Sigmoid colon (tissue), 4 donors: Measurements from ENCODE around the gene PLA2G6.
A peak's percentile ranks its signal among the peaks of the same experiment; 100 is the strongest.

Source experiments
- POLR2A ChIP-seq, 2 donors: fragments of 450-650 bp; IDR thresholded peaks; one replicate each; pipeline ENCODE4 v1.6.1; 2016; ENCODE audit warnings: antibody characterized with exemption in 2 of 2, mild to moderate bottlenecking in 2 of 2, moderate library complexity in 2 of 2
- POLR2AphosphoS5 ChIP-seq, 4 donors: sonication (generic); formaldehyde crosslinking; IDR thresholded peaks; one replicate each; pipeline ENCODE4 v1.6.1; 2017; ENCODE audit warnings: antibody characterized with exemption in 4 of 4
- TF ChIP-seq, protein P1 (sequence below), 4 experiments: fragments of 450-650 bp in 3 of 4; fragments of 200-600 bp in 1 of 4; IDR thresholded peaks; one replicate each; pipeline ENCODE4 v1.5.1; 2016 to 2019; ENCODE audit warnings: antibody characterized with exemption in 4 of 4, mild to moderate bottlenecking in 3 of 4, moderate library complexity in 2 of 4

DNA sequence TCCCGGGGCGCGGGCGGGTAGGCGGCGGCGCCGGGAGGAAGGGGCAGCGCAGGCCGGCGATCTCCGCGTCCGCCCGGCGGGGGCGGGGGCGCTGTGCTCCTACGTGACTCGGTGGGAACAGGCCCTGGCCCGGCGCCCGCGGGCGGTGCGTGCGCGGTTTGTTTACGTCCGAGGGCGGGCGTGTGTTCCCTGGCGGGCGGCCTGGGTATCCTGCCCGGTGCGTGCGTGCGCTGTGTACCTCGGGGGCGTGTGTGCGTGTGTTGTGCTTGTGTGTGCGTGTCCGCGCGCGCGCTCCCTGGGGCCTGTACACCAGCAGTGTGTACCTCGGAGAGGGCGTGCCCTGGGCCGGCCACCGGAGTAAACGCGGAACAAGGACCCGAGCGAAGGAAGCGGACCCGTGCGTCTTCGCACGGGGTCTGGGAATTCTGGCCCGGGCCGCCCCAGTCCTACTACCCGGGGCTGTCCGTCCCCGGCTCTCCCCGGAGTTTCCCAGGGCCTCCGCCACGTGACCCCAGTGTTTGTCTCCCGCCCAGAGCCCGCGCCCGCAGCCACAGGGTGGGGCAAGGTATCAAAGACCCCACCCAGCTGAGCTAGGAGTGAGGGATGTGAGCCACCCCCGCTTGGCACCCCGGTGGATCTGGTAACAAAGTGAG is 20.9 kb upstream of the PLA2G6 start:
- TF ChIP-seq, protein P1, sequence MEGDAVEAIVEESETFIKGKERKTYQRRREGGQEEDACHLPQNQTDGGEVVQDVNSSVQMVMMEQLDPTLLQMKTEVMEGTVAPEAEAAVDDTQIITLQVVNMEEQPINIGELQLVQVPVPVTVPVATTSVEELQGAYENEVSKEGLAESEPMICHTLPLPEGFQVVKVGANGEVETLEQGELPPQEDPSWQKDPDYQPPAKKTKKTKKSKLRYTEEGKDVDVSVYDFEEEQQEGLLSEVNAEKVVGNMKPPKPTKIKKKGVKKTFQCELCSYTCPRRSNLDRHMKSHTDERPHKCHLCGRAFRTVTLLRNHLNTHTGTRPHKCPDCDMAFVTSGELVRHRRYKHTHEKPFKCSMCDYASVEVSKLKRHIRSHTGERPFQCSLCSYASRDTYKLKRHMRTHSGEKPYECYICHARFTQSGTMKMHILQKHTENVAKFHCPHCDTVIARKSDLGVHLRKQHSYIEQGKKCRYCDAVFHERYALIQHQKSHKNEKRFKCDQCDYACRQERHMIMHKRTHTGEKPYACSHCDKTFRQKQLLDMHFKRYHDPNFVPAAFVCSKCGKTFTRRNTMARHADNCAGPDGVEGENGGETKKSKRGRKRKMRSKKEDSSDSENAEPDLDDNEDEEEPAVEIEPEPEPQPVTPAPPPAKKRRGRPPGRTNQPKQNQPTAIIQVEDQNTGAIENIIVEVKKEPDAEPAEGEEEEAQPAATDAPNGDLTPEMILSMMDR (IDR thresholded peaks at IDR 0.05) = peak in 1 of 4 experiments; percentile 12
- TF ChIP-seq POLR2A (IDR thresholded peaks at IDR 0.05) (no peak), POLR2AphosphoS5 (IDR thresholded peaks at IDR 0.05) (peak; percentile 61 to 91 (median 68))
